ENCODE measurements around the gene MAMLD1.

GRCh38 chrX:150358651-150359050 lies 4.5 kb upstream of the MAMLD1 start:
- TF ChIP-seq POLR2A (IDR thresholded peaks at IDR 0.05) (no peak), CTCF (IDR thresholded peaks at IDR 0.05) (no peak), POLR2AphosphoS5 (IDR thresholded peaks at IDR 0.05) (no peak), EP300 (IDR thresholded peaks at IDR 0.05; ENCODE audit: low read depth) (no peak)

Data from transverse colon (tissue), 4 donors.